GM12892 (cell line): Measurements from ENCODE around the gene DNER.

Source experiments
- POLR2A ChIP-seq: IDR thresholded peaks from 2 replicates; pipeline ENCODE4 v1.6.1; 2011; ENCODE audit warnings: low read depth, low read length, control low read depth
- POLR2AphosphoS5 ChIP-seq: IDR thresholded peaks from 2 replicates; pipeline ENCODE4 v1.6.1; 2011; ENCODE audit warnings: low read depth, low read length, control low read depth
- TAF1 ChIP-seq: IDR thresholded peaks from 2 replicates; pipeline ENCODE4 v1.6.1; 2011; ENCODE audit warnings: low read depth, mild to moderate bottlenecking, control low read depth, low read length, borderline replicate concordance

DNA sequence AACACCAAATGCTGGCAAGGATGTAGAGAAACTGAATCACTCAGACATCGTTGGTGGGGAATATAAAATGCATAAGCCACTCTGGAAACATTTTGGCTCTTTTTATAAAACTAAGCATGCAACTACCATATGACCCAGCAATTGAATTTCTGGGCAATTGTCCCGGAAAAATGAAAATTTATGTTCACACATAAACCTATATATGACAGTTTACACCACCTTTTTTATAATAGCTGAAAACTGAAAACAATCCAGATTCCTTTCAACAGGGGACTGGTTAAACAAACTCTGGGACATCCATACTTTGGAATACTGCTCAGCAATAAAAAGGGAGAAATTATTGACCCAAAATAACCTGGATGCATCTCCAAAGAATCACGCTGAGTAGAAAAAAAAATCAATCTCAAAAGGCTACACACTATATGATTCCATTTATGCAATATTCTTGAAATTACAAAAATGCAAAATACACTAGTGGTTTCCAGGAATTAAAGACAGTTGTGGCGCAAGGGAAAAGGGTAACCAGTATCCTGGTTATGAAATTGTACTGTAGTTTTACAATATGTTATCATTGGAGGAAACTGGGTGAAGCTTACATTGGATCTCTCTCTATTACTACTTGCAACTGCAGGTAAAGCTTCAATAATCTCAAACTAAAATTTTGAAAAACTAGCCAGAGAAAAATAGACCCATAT is 313.0 kb downstream of the DNER start:
- TF ChIP-seq POLR2A (no peak), POLR2AphosphoS5 (no peak), TAF1 (no peak)
